ENCODE measurements around the gene RIMS3.
A peak's percentile ranks its signal among the peaks of the same experiment; 100 is the strongest.

Gene RIMS3

GRCh38 chr1:40628903-40629292 is 36.6 kb downstream of the RIMS3 start:
- no peak overlapping the region for H3K4me3 ChIP-seq (ENCODE audit: low read depth, low read length)
- TF ChIP-seq CTCF (IDR thresholded peaks at IDR 0.05; ENCODE audit: low read depth, low read length) (no peak), POLR2A (IDR thresholded peaks at IDR 0.05; ENCODE audit: extremely low read depth, insufficient read length) (no peak), MAX (IDR thresholded peaks at IDR 0.05; ENCODE audit: low read depth, low read length) (no peak), MYC (IDR thresholded peaks at IDR 0.05; ENCODE audit: low read depth, low read length) (no peak)
- no peak for DNase-seq (ENCODE audit: low read depth)

GRCh38 chr1:40627987-40628902 is 37.2 kb downstream of the RIMS3 start:
- no peak for TF ChIP-seq MAX (IDR thresholded peaks at IDR 0.05; ENCODE audit: low read depth, low read length)
- TF ChIP-seq POLR2A (IDR thresholded peaks at IDR 0.05; ENCODE audit: extremely low read depth, insufficient read length): no peak
- no peak for TF ChIP-seq MYC (IDR thresholded peaks at IDR 0.05; ENCODE audit: low read depth, low read length)
- TF ChIP-seq CTCF (IDR thresholded peaks at IDR 0.05; ENCODE audit: low read depth, low read length): no peak
- DNase-seq (ENCODE audit: low read depth): no peak
- no peak overlapping the region for H3K4me3 ChIP-seq (ENCODE audit: low read depth, low read length)

GRCh38 chr1:40626383-40626770 is 39.1 kb downstream of the RIMS3 start:
- DNase-seq (ENCODE audit: low read depth): no peak
- H3K4me3 ChIP-seq (ENCODE audit: low read depth, low read length): no peak overlapping the region
- TF ChIP-seq POLR2A (IDR thresholded peaks at IDR 0.05; ENCODE audit: extremely low read depth, insufficient read length): no peak
- TF ChIP-seq CTCF (IDR thresholded peaks at IDR 0.05; ENCODE audit: low read depth, low read length): no peak
- TF ChIP-seq MAX (IDR thresholded peaks at IDR 0.05; ENCODE audit: low read depth, low read length): no peak
- TF ChIP-seq MYC (IDR thresholded peaks at IDR 0.05; ENCODE audit: low read depth, low read length): no peak

- TF ChIP-seq CTCF (IDR thresholded peaks at IDR 0.05; ENCODE audit: low read depth, low read length) (no peak), MAX (IDR thresholded peaks at IDR 0.05; ENCODE audit: low read depth, low read length) (no peak), MYC (IDR thresholded peaks at IDR 0.05; ENCODE audit: low read depth, low read length) (no peak), POLR2A (IDR thresholded peaks at IDR 0.05; ENCODE audit: extremely low read depth, insufficient read length) (no peak)
- DNase-seq (ENCODE audit: low read depth): peak; percentile 35
- H3K4me3 ChIP-seq (ENCODE audit: low read depth, low read length): no peak overlapping the region
These were observed 39.8 kb downstream of the RIMS3 start for GRCh38 chr1:40625476-40626382.

- TF ChIP-seq MAX (IDR thresholded peaks at IDR 0.05; ENCODE audit: low read depth, low read length) (no peak), CTCF (IDR thresholded peaks at IDR 0.05; ENCODE audit: low read depth, low read length) (peak; percentile 44)
- no peak overlapping the region for H3K4me3 ChIP-seq (ENCODE audit: low read depth, low read length)
- peak; percentile 37 for DNase-seq (ENCODE audit: low read depth)
These were observed 40.4 kb downstream of the RIMS3 start for GRCh38 chr1:40625076-40625475.

All from NB4 (cell line).